ENCODE measurements around the gene KCNIP1. TPM values are rescaled to one million over a fixed set of nuclear protein-coding genes. Genes with fewer than 3 reads are reported as not detected.

Gene KCNIP1
- polyA plus RNA-seq, 1 donor (not counting 4 experiments of a cell fraction or from before 2014, with no cell fraction given), result not detected

- H3K4me3 ChIP-seq (ENCODE audit: control insufficient read depth in 2 of 3, extremely low read depth in 1 of 3, insufficient read depth in 2 of 3, low read depth in 1 of 3, low read length in 3 of 3), result no peak overlapping the region
- DNase-seq (ENCODE audit: low read depth, low spot score), result no peak
- no peaks in the 10 kb centered on the region for H3K9me1 ChIP-seq (ENCODE audit: control insufficient read depth, extremely low read depth, insufficient read depth, low read length)
- H2AFZ ChIP-seq (ENCODE audit: control insufficient read depth, low read length), result no peak overlapping the region
- TF ChIP-seq EZH2 (IDR thresholded peaks at IDR 0.05; ENCODE audit: low read length), result no peak
- TF ChIP-seq CTCF (optimal IDR thresholded peaks at IDR 0.05 in 1 of 3, IDR thresholded peaks at IDR 0.05 in 1 of 3, conservative IDR thresholded peaks at IDR 0.05 in 1 of 3; ENCODE audit: extremely low read depth in 1 of 3, insufficient read depth in 2 of 3, low read length in 3 of 3), result no peak
- no peaks in the 10 kb centered on the region for H3K27me3 ChIP-seq (ENCODE audit: control insufficient read depth, extremely low read depth, insufficient read depth, low read length)
- dilution Hi-C loops (cut with MboI; ENCODE audit: extremely low pct_ligation_motif_present, low sequenced_read_pairs), result no loop called here
- no peaks in the 10 kb centered on the region for H3K79me2 ChIP-seq (ENCODE audit: control insufficient read depth, insufficient read depth, low read length)
- H3K9me3 ChIP-seq (ENCODE audit: control insufficient read depth, low read depth, low read length), result no peaks in the 10 kb centered on the region
- no peak for FAIRE-seq
- peaks cover 13% of the 10 kb centered on the region for H3K4me1 ChIP-seq (ENCODE audit: control insufficient read depth, extremely low read depth, insufficient read depth, low read length)
- no peaks in the 10 kb centered on the region for H3K36me3 ChIP-seq (ENCODE audit: control insufficient read depth in 2 of 2, extremely low read depth in 1 of 2, insufficient read depth in 2 of 2, low read length in 2 of 2)
- no peak overlapping the region for H3K27ac ChIP-seq (ENCODE audit: control insufficient read depth, insufficient read depth, low read length)
- no peaks in the 10 kb centered on the region for H4K20me1 ChIP-seq (ENCODE audit: control insufficient read depth, extremely low read depth, insufficient read depth, low read length)
- no peak overlapping the region for H3K9ac ChIP-seq (ENCODE audit: control insufficient read depth, extremely low read depth, insufficient read depth, low read length)
- H3K4me2 ChIP-seq (ENCODE audit: control insufficient read depth, extremely low read depth, insufficient read depth, low read depth, low read length), result no peak overlapping the region
These were observed 34.4 kb upstream of the KCNIP1 start for GRCh38 chr5:170469414-170469813.

- no peaks in the 10 kb centered on the region for H4K20me1 ChIP-seq (ENCODE audit: control insufficient read depth, extremely low read depth, insufficient read depth, low read length)
- H3K9ac ChIP-seq (ENCODE audit: control insufficient read depth, extremely low read depth, insufficient read depth, low read length), result no peak overlapping the region
- TF ChIP-seq CTCF (optimal IDR thresholded peaks at IDR 0.05 in 1 of 3, IDR thresholded peaks at IDR 0.05 in 1 of 3, conservative IDR thresholded peaks at IDR 0.05 in 1 of 3; ENCODE audit: extremely low read depth in 1 of 3, insufficient read depth in 2 of 3, low read length in 3 of 3), result no peak
- no peak for TF ChIP-seq EZH2 (IDR thresholded peaks at IDR 0.05; ENCODE audit: low read length)
- no peaks in the 10 kb centered on the region for H3K9me3 ChIP-seq (ENCODE audit: control insufficient read depth, low read depth, low read length)
- H3K36me3 ChIP-seq (ENCODE audit: control insufficient read depth in 2 of 2, extremely low read depth in 1 of 2, insufficient read depth in 2 of 2, low read length in 2 of 2), result no peaks in the 10 kb centered on the region
- no peak overlapping the region for H2AFZ ChIP-seq (ENCODE audit: control insufficient read depth, low read length)
- H3K27me3 ChIP-seq (ENCODE audit: control insufficient read depth, extremely low read depth, insufficient read depth, low read length), result no peaks in the 10 kb centered on the region
- H3K9me1 ChIP-seq (ENCODE audit: control insufficient read depth, extremely low read depth, insufficient read depth, low read length), result no peaks in the 10 kb centered on the region
- DNase-seq (ENCODE audit: low read depth, low spot score), result no peak
- H3K4me1 ChIP-seq (ENCODE audit: control insufficient read depth, extremely low read depth, insufficient read depth, low read length), result peaks cover 13% of the 10 kb centered on the region
- H3K27ac ChIP-seq (ENCODE audit: control insufficient read depth, insufficient read depth, low read length), result no peak overlapping the region
- dilution Hi-C loops (cut with MboI; ENCODE audit: extremely low pct_ligation_motif_present, low sequenced_read_pairs), result no loop called here
- H3K79me2 ChIP-seq (ENCODE audit: control insufficient read depth, insufficient read depth, low read length), result no peaks in the 10 kb centered on the region
- no peak overlapping the region for H3K4me2 ChIP-seq (ENCODE audit: control insufficient read depth, extremely low read depth, insufficient read depth, low read depth, low read length)
- no peak overlapping the region for H3K4me3 ChIP-seq (ENCODE audit: control insufficient read depth in 2 of 3, extremely low read depth in 1 of 3, insufficient read depth in 2 of 3, low read depth in 1 of 3, low read length in 3 of 3)
- FAIRE-seq, result no peak
These were observed 33.5 kb upstream of the KCNIP1 start for GRCh38 chr5:170470275-170470674.

Data from keratinocyte (primary cell).